CD14-positive monocyte (primary cell): Measurements from ENCODE around the gene MYO1D. TPM values are rescaled to one million over a fixed set of nuclear protein-coding genes. Genes with fewer than 3 reads are reported as not detected.

Experiments used
- DNase-seq, 3 donors: peaks; one replicate each; pipeline ENCODE4 v3.0.0-alpha.2; 2011 to 2022
- H2AFZ ChIP-seq: 2 replicates; pipeline ENCODE4 v1.6.0; 2012; ENCODE audit warnings: mild to moderate bottlenecking, low read depth, low read length, inconsistent platforms; ENCODE audit not compliant: insufficient read depth, poor library complexity, severe bottlenecking
- H3K27ac ChIP-seq, 2 donors: 1 replicate in 1 of 2; 2 replicates in 1 of 2; pipeline ENCODE4 v1.5.1; 2012 to 2013; ENCODE audit warnings: low read length in 2 of 2, control low read depth in 1 of 2, inconsistent platforms in 1 of 2, low read depth in 1 of 2, mild to moderate bottlenecking in 1 of 2
- H3K27me3 ChIP-seq, 2 donors: one replicate each; pipeline versions ENCODE4 v1.6.0 to v1.6.1; 2011 to 2013; ENCODE audit warnings: low read length in 2 of 2; ENCODE audit not compliant: control insufficient read depth in 2 of 2, insufficient read depth in 2 of 2
- H3K36me3 ChIP-seq, 2 donors: replicated peaks in 1 of 2; 1 replicate in 1 of 2; 2 replicates in 1 of 2; pipeline versions ENCODE4 v1.5.1 to v1.6.1; 2012 to 2013; ENCODE audit warnings: low read length in 2 of 2, control low read depth in 1 of 2, inconsistent platforms in 1 of 2, mild to moderate bottlenecking in 1 of 2; ENCODE audit not compliant: insufficient read depth in 2 of 2, control insufficient read depth in 1 of 2
- H3K4me1 ChIP-seq, 2 donors: 1 replicate in 1 of 2; 2 replicates in 1 of 2; pipeline versions ENCODE4 v1.5.1 to v1.6.1; 2012 to 2013; ENCODE audit warnings: low read length in 2 of 2, control low read depth in 1 of 2, inconsistent platforms in 1 of 2, mild to moderate bottlenecking in 1 of 2, moderate library complexity in 1 of 2; ENCODE audit not compliant: insufficient read depth in 2 of 2, control insufficient read depth in 1 of 2
- H3K4me2 ChIP-seq: replicated peaks from 2 replicates; pipeline ENCODE3; 2012; ENCODE audit warnings: low read length, moderate library complexity, mild to moderate bottlenecking; ENCODE audit not compliant: poor library complexity, severe bottlenecking; ENCODE audit errors: extremely low read depth
- H3K4me3 ChIP-seq, 3 experiments: fragments of 200-600 bp in 1 of 3; sonication (generic) in 1 of 3; replicated peaks in 1 of 3; 1 replicate in 2 of 3; 2 replicates in 1 of 3; pipeline ENCODE4 v1.5.1; 2011 to 2013; ENCODE audit warnings: low read length in 3 of 3, mild to moderate bottlenecking in 3 of 3, control low read depth in 2 of 3, low read depth in 2 of 3, inconsistent platforms in 1 of 3, moderate library complexity in 1 of 3
- H3K79me2 ChIP-seq: 2 replicates; pipeline ENCODE4 v1.6.0; 2012; ENCODE audit warnings: mild to moderate bottlenecking, control low read depth, inconsistent platforms, low read length, moderate library complexity; ENCODE audit not compliant: insufficient read depth
- H3K9ac ChIP-seq: 2 replicates; pipeline ENCODE4 v1.6.0; 2017; ENCODE audit warnings: low read length, mild to moderate bottlenecking; ENCODE audit not compliant: insufficient read depth, poor library complexity, severe bottlenecking
- H3K9me3 ChIP-seq, 2 donors: replicated peaks in 1 of 2; 1 replicate in 1 of 2; 2 replicates in 1 of 2; pipeline versions ENCODE4 v1.5.1 to v1.6.1; 2012 to 2013; ENCODE audit warnings: low read length in 2 of 2, control low read depth in 1 of 2; ENCODE audit not compliant: control insufficient read depth in 1 of 2, insufficient read depth in 1 of 2
- H4K20me1 ChIP-seq: 2 replicates; pipeline ENCODE4 v1.6.0; 2012; ENCODE audit warnings: mild to moderate bottlenecking, low read length, control low read depth, moderate library complexity; ENCODE audit not compliant: insufficient read depth
- H3K27ac Mint-ChIP-seq, 7 donors: one replicate each; pipeline ENCODE4 v1.8.0; 2020; ENCODE audit warnings: mild to moderate bottlenecking in 7 of 7, mixed read lengths in 7 of 7, moderate library complexity in 6 of 7, inconsistent platforms in 2 of 7
- H3K27me3 Mint-ChIP-seq, 3 donors: one replicate each; pipeline ENCODE4 v1.8.0; 2021 to 2022; ENCODE audit warnings: low read depth in 3 of 3, mild to moderate bottlenecking in 3 of 3, mixed read lengths in 3 of 3, moderate library complexity in 3 of 3, inconsistent platforms in 1 of 3
- H3K36me3 Mint-ChIP-seq, 2 donors: one replicate each; pipeline ENCODE4 v1.8.0; 2020; ENCODE audit warnings: mixed read lengths in 2 of 2, inconsistent platforms in 1 of 2, mild to moderate bottlenecking in 1 of 2
- H3K4me1 Mint-ChIP-seq: one replicate; pipeline ENCODE4 v1.8.0; 2020; ENCODE audit warnings: mild to moderate bottlenecking, mixed read lengths
- H3K4me3 Mint-ChIP-seq, 2 donors: one replicate each; pipeline ENCODE4 v1.8.0; 2020; ENCODE audit warnings: mild to moderate bottlenecking in 2 of 2, mixed read lengths in 2 of 2, moderate library complexity in 1 of 2
- H3K9me3 Mint-ChIP-seq, 7 donors: one replicate each; pipeline ENCODE4 v1.8.0; 2020 to 2022; ENCODE audit warnings: mixed read lengths in 7 of 7, mild to moderate bottlenecking in 6 of 7, moderate library complexity in 6 of 7, inconsistent platforms in 2 of 7
- CTCF ChIP-seq: fragments of 200-600 bp; IDR thresholded peaks from one replicate; pipeline ENCODE4 v1.8.0; 2022; ENCODE audit warnings: antibody characterized with exemption, mild to moderate bottlenecking
- WGBS: methylation state at CpG from one replicate; pipeline ENCODE4 v1.1.5; 2013; ENCODE audit warnings: missing lambda C conversion rate; ENCODE audit not compliant: insufficient coverage; 5-methylcytosine and 5-hydroxymethylcytosine counted together
- intact Hi-C, 2 donors: fragments of 100-400 bp; cut with micrococcal nuclease; formaldehyde crosslinking; loops; one replicate each; pipeline versions ENCODE4 v1.15.0 to v1.15.1; 2023
- polyA plus RNA-seq, 3 donors: library from polyadenylated mRNA; depleted of rRNA in 1 of 3; unstranded in 2 of 3; stranded (reverse) in 1 of 3; fragments of 300-500 nt in 2 of 3; fragments of >200 nt in 1 of 3; fragmentation: Illumina TruSeq in 2 of 3; gene quantifications; 1 replicate in 2 of 3; 2 replicates in 1 of 3; pipeline ENCODE4 v1.2.3, GENCODE V29; 2012 to 2021

MYO1D gene
- polyA plus RNA-seq, 3 donors: 0.22 to 0.39 (median 0.26) TPM

GRCh38 chr17:32792207-32792606 is 84.7 kb downstream of the MYO1D start:
- no peak for DNase-seq
- TF ChIP-seq CTCF: no peak
- Mint-ChIP-seq H3K9me3 (peaks cover 0 to 7% (median 2%) of the 10 kb centered on the region in 7 donors), H3K27ac (no peak overlapping the region), H3K27me3 (peaks cover 0 to 8% (median 0%) of the 10 kb centered on the region in 3 donors), H3K36me3 (no peaks in the 10 kb centered on the region), H3K4me3 (no peak overlapping the region), H3K4me1 (no peaks in the 10 kb centered on the region)
- no peaks in the 10 kb centered on the region for H3K36me3 ChIP-seq
- H3K27me3 ChIP-seq: no peaks in the 10 kb centered on the region
- H3K27ac ChIP-seq: no peak overlapping the region
- no peak overlapping the region for H3K9ac ChIP-seq
- no CpG with 5 or more reads among the region's 1 CpG for WGBS
- H2AFZ ChIP-seq: no peak overlapping the region
- H3K9me3 ChIP-seq: no peaks in the 10 kb centered on the region
- H3K4me2 ChIP-seq: no peak overlapping the region
- no peaks in the 10 kb centered on the region for H3K79me2 ChIP-seq
- no peaks in the 10 kb centered on the region for H3K4me1 ChIP-seq
- H4K20me1 ChIP-seq: no peaks in the 10 kb centered on the region
- intact Hi-C loops: no loop called here
- no peak overlapping the region for H3K4me3 ChIP-seq

- Histone ChIP-seq H3K79me2 (no peaks in the 10 kb centered on the region), H3K4me3 (no peak overlapping the region), H4K20me1 (no peaks in the 10 kb centered on the region), H3K27me3 (no peaks in the 10 kb centered on the region), H3K9ac (no peak overlapping the region), H3K36me3 (no peaks in the 10 kb centered on the region), H3K4me1 (no peaks in the 10 kb centered on the region), H3K27ac (no peak overlapping the region), H2AFZ (no peak overlapping the region), H3K9me3 (no peaks in the 10 kb centered on the region), H3K4me2 (no peak overlapping the region)
- Mint-ChIP-seq H3K9me3 (peaks cover 0 to 4% (median 0%) of the 10 kb centered on the region in 7 donors), H3K27ac (no peak overlapping the region), H3K36me3 (no peaks in the 10 kb centered on the region), H3K27me3 (peaks cover 1 to 8% (median 5%) of the 10 kb centered on the region in 3 donors), H3K4me1 (peaks cover 3% of the 10 kb centered on the region), H3K4me3 (no peak overlapping the region)
- intact Hi-C loops: loop anchor here (5.0 to 10.0 kb wide), 2 partner anchors 91 to 149 kb away; partner anchors contain the start of gene MYO1D (in 1 of the 2)
- no peak for DNase-seq
- no peak for TF ChIP-seq CTCF
- no CpG with 5 or more reads among the region's 3 CpGs for WGBS
These were observed 90.8 kb downstream of the MYO1D start for GRCh38 chr17:32786169-32786568.
